Measurements from ENCODE around the gene MYO9B.

DNA sequence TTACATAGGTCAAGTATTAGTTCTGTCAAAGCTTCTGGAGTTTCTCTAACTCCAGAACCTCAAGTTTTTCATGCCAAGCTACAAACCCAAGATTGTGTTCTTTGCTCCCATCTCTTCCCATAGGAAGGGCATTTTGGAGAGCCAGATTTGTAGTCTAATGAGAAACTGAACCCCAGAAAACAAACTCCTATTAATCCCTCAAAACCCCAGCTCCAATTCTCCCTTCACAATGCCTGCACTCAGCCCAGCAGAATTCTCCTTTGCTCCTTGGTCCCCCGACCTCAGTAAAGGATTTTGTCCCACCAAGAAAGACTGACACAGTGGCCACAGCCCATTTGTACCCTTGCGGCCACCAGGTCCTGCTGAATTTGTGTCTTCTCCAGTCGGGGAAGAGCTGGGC lies 180.6 kb downstream of the MYO9B start:
- no peak for TF ChIP-seq POLR2AphosphoS5 (IDR thresholded peaks at IDR 0.05; ENCODE audit: borderline replicate concordance, low read depth, low read length)
- no peak for TF ChIP-seq EZH2 (IDR thresholded peaks at IDR 0.05)
